HUDEP-2 (cell line): Measurements from ENCODE around the gene IQSEC3.
A peak's percentile ranks its signal among the peaks of the same experiment; 100 is the strongest.

Experiments used
- DNase-seq, 76 experiments: peaks; one replicate each; lab custom pipeline; 2025; ENCODE audit not compliant: unreplicated experiment in 76 of 76; lab: John Stamatoyannopoulos, UW

Gene IQSEC3

GRCh38 chr12:159156-159782, 92.7 kb downstream of the IQSEC3 start:
- no peak for DNase-seq

- no peak for DNase-seq
Observed at GRCh38 chr12:160858-161257, 94.3 kb downstream of the IQSEC3 start.

- no peak for DNase-seq
Observed at GRCh38 chr12:161823-162222, 95.3 kb downstream of the IQSEC3 start.

GRCh38 chr12:162467-163307, 96.1 kb downstream of the IQSEC3 start:
- DNase-seq: no peak

GRCh38 chr12:163406-163986, 96.9 kb downstream of the IQSEC3 start:
- peak in 2 of 76 experiments; percentile 25 to 30 for DNase-seq

GRCh38 chr12:164207-164606, 97.6 kb downstream of the IQSEC3 start:
- DNase-seq: peak in 74 of 76 experiments; percentile 25 to 89 (median 80)

GRCh38 chr12:165862-166368, 99.3 kb downstream of the IQSEC3 start:
- no peak for DNase-seq

GRCh38 chr12:166425-167075, 100.0 kb downstream of the IQSEC3 start:
- DNase-seq: no peak

- DNase-seq: peak in 4 of 76 experiments; percentile 44 to 57 (median 48)
Observed at GRCh38 chr12:167959-168600, 101.5 kb downstream of the IQSEC3 start.

- DNase-seq: peak in 11 of 76 experiments; percentile 25 to 67 (median 42)
Observed at GRCh38 chr12:168763-169525, 102.4 kb downstream of the IQSEC3 start.

GRCh38 chr12:169528-170370, 103.2 kb downstream of the IQSEC3 start:
- peak in 23 of 76 experiments; percentile 13 to 61 (median 31) for DNase-seq

GRCh38 chr12:170371-171225, 104.0 kb downstream of the IQSEC3 start:
- DNase-seq: peak in 32 of 76 experiments; percentile 8 to 54 (median 38)

GRCh38 chr12:171276-171675, 104.7 kb downstream of the IQSEC3 start:
- peak in 4 of 76 experiments; percentile 18 to 73 (median 69) for DNase-seq

- peak; percentile 59 to 99 (median 97) for DNase-seq
Observed at GRCh38 chr12:171743-172676, 105.4 kb downstream of the IQSEC3 start.

GRCh38 chr12:172732-173161, 106.2 kb downstream of the IQSEC3 start:
- peak in 26 of 76 experiments; percentile 18 to 81 (median 56) for DNase-seq

- peak in 33 of 76 experiments; percentile 9 to 87 (median 40) for DNase-seq
Observed at GRCh38 chr12:174124-174523, 107.6 kb downstream of the IQSEC3 start.
